ENCODE data around the gene ATP5IF1.

ATP5IF1 gene

GRCh38 chr1:28269529-28269928 is 33.6 kb downstream of the ATP5IF1 start:
- DNase-seq, result no peak

DNA sequence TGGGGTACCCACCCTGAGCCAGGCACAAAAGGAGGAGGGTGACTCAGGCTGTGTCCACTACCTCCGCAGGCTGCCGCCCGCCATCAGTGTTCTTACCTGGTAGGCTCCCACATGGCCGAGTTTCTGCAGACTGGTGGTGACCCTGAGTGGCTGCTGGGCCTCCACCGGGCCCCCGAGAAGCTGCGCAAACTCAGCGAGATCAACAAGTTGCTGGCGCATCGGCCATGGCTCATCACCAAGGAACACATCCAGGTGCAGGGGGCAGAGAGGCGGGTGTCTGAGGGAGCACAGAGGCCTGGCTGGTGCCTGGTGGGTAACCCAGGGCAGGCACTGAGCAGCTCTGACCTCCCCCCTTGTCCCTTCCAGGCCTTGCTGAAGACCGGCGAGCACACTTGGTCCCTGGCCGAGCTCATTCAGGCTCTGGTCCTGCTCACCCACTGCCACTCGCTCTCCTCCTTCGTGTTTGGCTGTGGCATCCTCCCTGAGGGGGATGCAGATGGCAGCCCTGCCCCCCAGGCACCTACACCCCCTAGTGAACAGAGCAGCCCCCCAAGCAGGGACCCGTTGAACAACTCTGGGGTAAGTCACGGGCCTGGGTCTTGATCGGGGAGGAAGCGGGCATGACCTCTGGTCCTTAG is 36.4 kb downstream of the ATP5IF1 start:
- no peak for DNase-seq

DNA sequence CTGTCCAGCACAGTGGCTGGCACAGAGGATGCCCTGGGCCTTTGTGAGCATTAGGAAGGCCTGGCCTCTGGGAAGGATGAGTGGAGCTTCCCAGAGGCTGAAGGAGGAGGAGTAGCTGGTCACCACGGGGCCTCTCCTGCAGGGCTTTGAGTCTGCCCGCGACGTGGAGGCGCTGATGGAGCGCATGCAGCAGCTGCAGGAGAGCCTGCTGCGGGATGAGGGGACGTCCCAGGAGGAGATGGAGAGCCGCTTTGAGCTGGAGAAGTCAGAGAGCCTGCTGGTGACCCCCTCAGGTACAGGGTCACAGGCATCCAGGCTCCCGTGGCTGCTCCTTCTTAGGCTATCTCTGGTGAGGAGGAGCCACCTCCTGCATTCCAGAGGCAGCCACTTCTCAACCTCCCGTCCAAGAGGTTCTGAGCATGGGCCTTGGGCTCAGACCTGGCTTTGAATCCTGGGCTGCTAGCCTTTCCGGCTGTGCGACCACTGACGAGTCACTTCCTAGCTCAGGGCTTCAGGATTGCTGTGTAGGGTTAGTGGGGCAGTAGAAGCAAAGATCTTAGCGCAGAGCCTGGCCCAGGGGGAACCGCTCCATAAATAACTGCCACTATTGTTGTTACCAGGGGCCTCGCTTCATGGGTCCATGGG is 37.4 kb downstream of the ATP5IF1 start:
- no peak for DNase-seq

- no peak for DNase-seq
Measured at GRCh38 chr1:28278763-28279162, 42.8 kb downstream of the ATP5IF1 start.

GRCh38 chr1:28279721-28280120 is 43.8 kb downstream of the ATP5IF1 start:
- no peak for DNase-seq

DNA sequence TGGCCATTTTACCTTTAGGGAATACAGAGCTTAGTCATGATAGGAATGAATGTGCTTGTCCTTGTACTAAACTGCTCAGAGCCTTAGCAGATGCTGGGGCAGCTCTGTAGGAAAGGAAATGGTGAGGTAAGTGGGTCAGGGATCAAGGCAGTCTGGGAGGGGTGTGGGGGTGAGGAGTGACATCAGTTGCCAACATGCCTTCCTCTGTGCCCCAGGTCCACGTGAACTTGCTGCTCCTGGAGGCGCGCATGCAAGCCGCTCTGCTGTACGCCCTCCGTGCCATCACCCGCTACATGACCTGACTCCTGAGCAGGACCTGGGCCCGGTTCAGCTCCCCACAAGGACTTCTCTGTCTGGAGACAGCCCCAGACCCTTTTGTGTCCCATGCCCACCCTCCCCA is 44.6 kb downstream of the ATP5IF1 start:
- no peak for DNase-seq

GRCh38 chr1:28280977-28281381 is 45.1 kb downstream of the ATP5IF1 start:
- no peak for DNase-seq

GRCh38 chr1:28281608-28282425 is 45.9 kb downstream of the ATP5IF1 start:
- DNase-seq, result no peak

DNA sequence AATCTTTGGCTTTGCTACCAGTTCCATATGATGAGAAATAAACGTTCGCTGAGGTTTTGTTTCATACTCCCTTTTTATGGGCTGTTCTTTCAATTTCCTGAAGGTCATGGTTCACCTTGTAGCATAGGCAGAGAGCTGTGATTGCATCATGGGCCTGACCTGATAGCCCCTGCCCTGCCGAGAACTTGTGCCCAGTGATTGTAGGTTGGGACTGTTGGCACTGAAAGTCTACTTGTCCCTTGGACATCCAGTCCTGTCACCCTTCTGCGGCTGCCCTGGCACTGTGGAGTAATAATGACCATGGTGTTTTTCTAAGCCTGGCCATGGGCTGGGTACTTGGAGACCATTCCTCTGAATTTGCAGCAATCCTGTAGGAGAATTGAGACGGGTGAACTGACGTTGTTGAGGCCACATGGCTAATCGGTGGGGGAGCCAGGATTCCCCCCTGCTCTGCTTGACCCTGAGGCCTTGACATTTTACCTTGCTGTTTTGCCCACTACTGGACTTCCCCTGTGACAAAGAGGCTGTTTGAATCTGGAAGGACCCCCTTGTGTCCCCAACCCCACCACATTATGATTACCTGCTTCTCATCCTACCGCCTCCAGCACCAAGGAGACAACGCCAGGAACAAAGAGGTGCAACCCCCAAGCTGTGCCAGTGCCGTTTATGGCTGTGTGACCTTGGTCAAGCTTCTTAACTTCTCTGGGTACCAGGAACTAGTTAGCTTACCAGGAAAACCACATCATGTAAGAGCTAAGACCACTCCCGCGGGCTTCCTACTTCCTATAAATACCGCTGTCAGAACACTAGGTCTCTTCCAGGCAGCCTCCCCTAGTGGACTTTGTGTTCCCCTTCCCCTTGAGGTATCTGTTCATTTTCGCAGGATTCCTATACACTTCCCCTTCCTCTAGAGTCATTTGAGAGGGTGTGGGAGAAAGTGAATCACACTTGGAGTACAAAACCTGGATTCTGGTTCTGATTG is 46.8 kb downstream of the ATP5IF1 start:
- no peak for DNase-seq

GRCh38 chr1:28286111-28286510 is 50.2 kb downstream of the ATP5IF1 start:
- no peak for DNase-seq
